Esophagus (tissue), 2 donors: ENCODE measurements around the gene TRIM68. TPM values are rescaled to one million over a fixed set of nuclear protein-coding genes. Genes with fewer than 3 reads are reported as not detected.

Source experiments
- H3K27ac ChIP-seq, 2 donors: one replicate each; pipeline ENCODE4 v1.5.1; 2013; ENCODE audit warnings: low read depth in 2 of 2, mild to moderate bottlenecking in 2 of 2, inconsistent platforms in 1 of 2, low read length in 1 of 2, moderate library complexity in 1 of 2
- H3K27me3 ChIP-seq, 2 donors: one replicate each; pipeline ENCODE4 v1.6.1; 2013; ENCODE audit warnings: low read length in 2 of 2, control low read depth in 1 of 2, mild to moderate bottlenecking in 1 of 2; ENCODE audit not compliant: insufficient read depth in 2 of 2, control insufficient read depth in 1 of 2
- H3K36me3 ChIP-seq, 2 donors: one replicate each; pipeline ENCODE4 v1.6.1; 2013; ENCODE audit warnings: low read length in 1 of 2; ENCODE audit not compliant: control insufficient read depth in 2 of 2, insufficient read depth in 2 of 2
- H3K4me1 ChIP-seq, 2 donors: one replicate each; pipeline ENCODE4 v1.6.1; 2013; ENCODE audit warnings: low read length in 1 of 2; ENCODE audit not compliant: control insufficient read depth in 2 of 2, insufficient read depth in 2 of 2
- H3K4me3 ChIP-seq, 2 donors: one replicate each; pipeline ENCODE4 v1.5.1; 2013; ENCODE audit warnings: low read length in 2 of 2, mild to moderate bottlenecking in 2 of 2, low read depth in 1 of 2, moderate library complexity in 1 of 2
- H3K9me3 ChIP-seq, 2 donors: one replicate each; pipeline ENCODE4 v1.6.1; 2013; ENCODE audit warnings: mild to moderate bottlenecking in 2 of 2, low read depth in 1 of 2, low read length in 1 of 2, moderate library complexity in 1 of 2; ENCODE audit not compliant: control insufficient read depth in 2 of 2, insufficient read depth in 1 of 2
- WGBS, 2 donors: extraction: QIAGEN DNeasy Blood & Tissue Kit; methylation state at CpG; one replicate each; pipeline ENCODE4 v1.1.7; 2013; 5-methylcytosine and 5-hydroxymethylcytosine counted together
- polyA plus RNA-seq, 2 donors: library from polyadenylated mRNA; stranded (reverse); fragments of 200-250 nt; gene quantifications; one replicate each; pipeline ENCODE4 v1.2.3, GENCODE V29; 2013
- donor health status: healthy with polysubstance abuse.
- donor health status: Bipolar disorder and iron deficiency.

TRIM68 gene, protein sequence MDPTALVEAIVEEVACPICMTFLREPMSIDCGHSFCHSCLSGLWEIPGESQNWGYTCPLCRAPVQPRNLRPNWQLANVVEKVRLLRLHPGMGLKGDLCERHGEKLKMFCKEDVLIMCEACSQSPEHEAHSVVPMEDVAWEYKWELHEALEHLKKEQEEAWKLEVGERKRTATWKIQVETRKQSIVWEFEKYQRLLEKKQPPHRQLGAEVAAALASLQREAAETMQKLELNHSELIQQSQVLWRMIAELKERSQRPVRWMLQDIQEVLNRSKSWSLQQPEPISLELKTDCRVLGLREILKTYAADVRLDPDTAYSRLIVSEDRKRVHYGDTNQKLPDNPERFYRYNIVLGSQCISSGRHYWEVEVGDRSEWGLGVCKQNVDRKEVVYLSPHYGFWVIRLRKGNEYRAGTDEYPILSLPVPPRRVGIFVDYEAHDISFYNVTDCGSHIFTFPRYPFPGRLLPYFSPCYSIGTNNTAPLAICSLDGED
- 1 to 10 TPM; 3.0 to 3.7 TPM for polyA plus RNA-seq

DNA sequence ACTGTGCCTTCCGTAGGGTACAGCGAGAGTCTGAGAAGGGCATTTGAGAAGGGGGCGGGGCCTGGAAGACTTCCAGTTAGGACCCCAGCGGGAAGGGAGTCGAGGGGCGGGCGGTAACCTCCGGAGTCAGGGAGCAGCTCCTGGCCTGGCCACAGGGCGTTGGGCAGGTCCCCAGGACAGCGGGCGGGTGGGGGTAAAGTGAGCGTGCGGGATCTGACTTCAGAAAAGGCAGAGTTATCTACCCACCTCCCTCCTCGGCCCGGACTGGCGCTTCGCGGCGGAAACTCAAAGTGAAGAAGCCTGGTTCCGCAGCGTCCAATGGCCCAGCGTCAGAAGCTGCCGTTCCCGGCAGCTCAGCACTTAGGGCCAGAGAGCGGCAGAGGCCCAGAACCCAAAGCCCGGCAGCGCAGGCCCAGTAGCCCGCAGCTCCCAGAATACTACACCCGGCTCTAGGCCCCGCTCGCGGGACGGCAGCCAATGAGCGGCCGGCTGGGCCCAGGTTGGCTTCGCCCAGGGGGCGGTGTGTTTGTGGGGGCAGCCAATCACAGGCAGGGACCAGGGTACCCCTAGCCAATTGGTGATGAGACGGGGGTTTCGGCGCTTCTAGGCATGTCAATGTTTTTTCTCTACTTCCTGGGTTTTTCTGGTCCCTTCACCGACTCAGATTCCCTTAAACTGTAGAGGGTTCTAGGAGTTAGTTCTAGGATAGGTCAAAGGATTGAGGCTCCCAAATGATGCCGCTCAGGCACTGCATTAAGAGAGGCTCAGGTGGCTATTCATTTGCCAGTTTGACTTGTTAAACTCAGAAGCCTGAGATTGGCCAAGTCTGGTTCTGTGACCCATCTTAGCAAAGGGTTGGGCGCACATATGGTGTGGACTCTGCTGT, at the start of gene TRIM68:
TSS of gene TRIM68 (minus strand) at position 451 of the 886 bp plus-strand sequence. CDS start 2,727 bp downstream, outside the sequence.
- H3K9me3 ChIP-seq: no peaks in the 10 kb centered on the region
- H3K4me3 ChIP-seq: peak within 1 kb of the TSS; percentile 83 to 88
- H3K27ac ChIP-seq: peak within 1 kb of the TSS; percentile 89
- no peaks in the 10 kb centered on the region for H3K27me3 ChIP-seq
- H3K36me3 ChIP-seq: peaks cover 4 to 7% of the 10 kb centered on the region in 2 donors
- 4% methylated on average over 43 of the region's 43 CpGs for WGBS, 2 donors
- H3K4me1 ChIP-seq: no peaks in the 10 kb centered on the region

- H3K4me1 ChIP-seq: no peaks in the 10 kb centered on the region
- H3K36me3 ChIP-seq: no peaks in the 10 kb centered on the region
- no peak overlapping the region for H3K4me3 ChIP-seq
- 68 to 78% methylated on average over 2 of the region's 2 CpGs for WGBS, 2 donors
- H3K27ac ChIP-seq: no peak overlapping the region
- peaks cover 0 to 2% of the 10 kb centered on the region in 2 donors for H3K9me3 ChIP-seq
- no peaks in the 10 kb centered on the region for H3K27me3 ChIP-seq
These were observed 46.8 kb upstream of the TRIM68 start for GRCh38 chr11:4654635-4655369.

GRCh38 chr11:4647766-4648165, 39.7 kb upstream of the TRIM68 start:
- WGBS, 2 donors: 68 to 69% methylated on average over 4 of the region's 4 CpGs
- H3K9me3 ChIP-seq: peaks cover 0 to 2% of the 10 kb centered on the region in 2 donors
- H3K27me3 ChIP-seq: no peaks in the 10 kb centered on the region
- H3K27ac ChIP-seq: no peak overlapping the region
- no peaks in the 10 kb centered on the region for H3K36me3 ChIP-seq
- H3K4me3 ChIP-seq: no peak overlapping the region
- H3K4me1 ChIP-seq: no peaks in the 10 kb centered on the region

GRCh38 chr11:4645974-4646373, 37.9 kb upstream of the TRIM68 start:
- no peak overlapping the region for H3K27ac ChIP-seq
- no peaks in the 10 kb centered on the region for H3K36me3 ChIP-seq
- H3K27me3 ChIP-seq: no peaks in the 10 kb centered on the region
- WGBS, 2 donors: 62 to 67% methylated on average over 2 of the region's 2 CpGs
- H3K4me1 ChIP-seq: no peaks in the 10 kb centered on the region
- no peak overlapping the region for H3K4me3 ChIP-seq
- no peaks in the 10 kb centered on the region for H3K9me3 ChIP-seq

- Histone ChIP-seq H3K36me3 (no peaks in the 10 kb centered on the region), H3K4me1 (no peaks in the 10 kb centered on the region), H3K27ac (no peak overlapping the region), H3K4me3 (no peak overlapping the region), H3K9me3 (no peaks in the 10 kb centered on the region), H3K27me3 (no peaks in the 10 kb centered on the region)
- 68% methylated on average over 4 of the region's 4 CpGs for WGBS, 2 donors
These were observed 36.2 kb upstream of the TRIM68 start for GRCh38 chr11:4644233-4644632.

GRCh38 chr11:4643682-4644081, 35.7 kb upstream of the TRIM68 start, which contains the start of gene OR51E1:
TSS of gene OR51E1 (plus strand) at chr11:4643982. CDS start at chr11:4652527, 8,545 bp downstream.
- 74 to 78% methylated on average over 3 of the region's 3 CpGs for WGBS, 2 donors
- no peak within 1 kb of the TSS for H3K27ac ChIP-seq
- H3K36me3 ChIP-seq: no peaks in the 10 kb centered on the region
- no peaks in the 10 kb centered on the region for H3K9me3 ChIP-seq
- H3K4me3 ChIP-seq: no peak within 1 kb of the TSS
- no peaks in the 10 kb centered on the region for H3K4me1 ChIP-seq
- no peaks in the 10 kb centered on the region for H3K27me3 ChIP-seq

DNA sequence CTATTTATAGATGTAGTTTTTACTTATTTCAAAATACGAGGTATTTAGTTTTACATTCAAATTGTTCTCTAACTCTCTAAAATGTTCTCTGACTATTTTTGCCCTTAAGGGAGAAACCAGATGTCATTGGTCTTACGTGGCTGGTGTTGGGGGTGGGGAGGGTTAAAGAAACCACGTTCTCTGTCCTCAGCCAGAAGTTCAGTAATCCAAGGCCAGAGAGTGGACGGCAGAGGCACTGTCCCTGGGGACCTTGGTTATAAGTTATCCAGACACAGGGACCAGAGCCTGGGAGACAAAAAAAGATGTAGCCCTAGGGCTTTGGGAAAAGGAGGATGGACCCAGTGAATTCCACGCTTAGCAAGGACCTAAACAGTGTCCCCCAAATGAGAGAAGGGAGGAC, 35.0 kb upstream of the TRIM68 start:
- Histone ChIP-seq H3K27me3 (no peaks in the 10 kb centered on the region), H3K27ac (no peak overlapping the region)
- 40 to 45% methylated on average over 5 of the region's 5 CpGs for WGBS, 2 donors

DNA sequence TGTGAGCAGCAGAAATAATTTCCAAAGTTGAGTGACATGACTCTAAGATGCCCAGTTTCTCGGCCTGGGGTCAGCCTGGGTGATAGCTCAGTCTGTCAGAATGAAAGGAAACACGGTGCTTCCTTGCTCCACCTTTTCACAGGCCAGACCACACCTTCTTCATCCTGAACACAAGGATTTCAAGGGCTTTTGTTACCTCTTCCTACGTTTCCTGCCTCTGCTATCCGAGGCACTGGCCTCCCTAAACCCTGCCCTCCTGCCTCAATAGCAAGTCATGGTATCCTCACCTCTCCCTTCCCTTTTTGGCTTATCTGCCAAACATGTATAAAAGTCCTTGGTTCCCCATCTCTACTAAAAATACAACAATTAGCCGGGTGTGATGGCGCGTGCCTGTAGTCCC, 34.0 kb upstream of the TRIM68 start:
- Histone ChIP-seq H3K9me3 (no peaks in the 10 kb centered on the region), H3K4me3 (no peak overlapping the region), H3K36me3 (no peaks in the 10 kb centered on the region), H3K4me1 (no peaks in the 10 kb centered on the region), H3K27ac (no peak overlapping the region), H3K27me3 (no peaks in the 10 kb centered on the region)
- 69 to 71% methylated on average over 7 of the region's 7 CpGs for WGBS, 2 donors

More for the DNA sequence above, 35.0 kb upstream of the TRIM68 start:
- Histone ChIP-seq H3K9me3 (no peaks in the 10 kb centered on the region), H3K36me3 (no peaks in the 10 kb centered on the region), H3K4me1 (no peaks in the 10 kb centered on the region), H3K4me3 (no peak overlapping the region)

DNA sequence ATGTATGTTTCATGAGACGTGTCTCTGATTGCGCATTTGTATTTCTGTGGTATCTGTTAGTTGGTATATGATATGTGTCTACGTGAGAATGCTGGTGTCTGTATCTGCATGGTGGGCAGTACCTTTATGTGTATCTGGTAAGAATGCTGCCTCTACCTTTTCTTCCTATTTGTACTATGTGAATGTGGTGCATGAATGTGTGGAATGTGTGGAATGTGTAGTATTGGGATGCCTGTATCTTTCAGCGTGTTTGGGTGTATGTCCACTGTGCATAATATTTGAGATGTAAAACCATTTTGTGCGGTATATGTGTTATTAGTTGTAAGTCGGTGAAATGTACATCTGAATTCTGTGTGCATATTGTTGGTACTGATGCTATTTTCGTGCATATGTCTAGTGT, 33.5 kb upstream of the TRIM68 start:
- Histone ChIP-seq H3K4me1 (no peaks in the 10 kb centered on the region), H3K27me3 (no peaks in the 10 kb centered on the region), H3K36me3 (no peaks in the 10 kb centered on the region), H3K4me3 (no peak overlapping the region), H3K9me3 (no peaks in the 10 kb centered on the region), H3K27ac (no peak overlapping the region)
- 85 to 86% methylated on average over 7 of the region's 7 CpGs for WGBS, 2 donors
